CD4-positive, alpha-beta T cell treated with Interleukin-6 for 4 hours (primary cell): Measurements from ENCODE around the gene GNPDA1.

Source experiments
- DNase-seq: peaks from one replicate; pipeline ENCODE4 v3.0.0-alpha.2; 2020; ENCODE audit warnings: mixed read lengths

Gene GNPDA1

GRCh38 chr5:142020122-142020659 is 7.4 kb upstream of the GNPDA1 start:
- no peak for DNase-seq

GRCh38 chr5:142017832-142018427 is 5.1 kb upstream of the GNPDA1 start:
- DNase-seq: no peak

- peak; percentile 47 for DNase-seq
These were observed 3.7 kb upstream of the GNPDA1 start for GRCh38 chr5:142016556-142016955.

GRCh38 chr5:142015781-142016533 is 3.1 kb upstream of the GNPDA1 start:
- DNase-seq: peak; percentile 62

- peak; percentile 71 for DNase-seq
These were observed 2.2 kb upstream of the GNPDA1 start for GRCh38 chr5:142014911-142015584.

GRCh38 chr5:142013734-142014521 is 1.1 kb upstream of the GNPDA1 start:
- DNase-seq: no peak

- DNase-seq: peak; percentile 74
These were observed 541 bp downstream of the GNPDA1 start for GRCh38 chr5:142012186-142012785.

GRCh38 chr5:142011572-142012185 is 1.1 kb downstream of the GNPDA1 start:
- DNase-seq: no peak

GRCh38 chr5:142009886-142010285 is 2.9 kb downstream of the GNPDA1 start:
- DNase-seq: no peak

- DNase-seq: no peak
These were observed 4.0 kb downstream of the GNPDA1 start for GRCh38 chr5:142008813-142009212.

- DNase-seq: no peak
These were observed 5.6 kb downstream of the GNPDA1 start for GRCh38 chr5:142007237-142007544.

GRCh38 chr5:142006363-142007236 is 6.2 kb downstream of the GNPDA1 start:
- peak; percentile 37 for DNase-seq

GRCh38 chr5:142003266-142003800 is 9.5 kb downstream of the GNPDA1 start:
- no peak for DNase-seq

GRCh38 chr5:142000704-142001484 is 11.9 kb downstream of the GNPDA1 start:
- DNase-seq: peak; percentile 38

- no peak for DNase-seq
These were observed 12.7 kb downstream of the GNPDA1 start for GRCh38 chr5:142000173-142000572.

GRCh38 chr5:141997358-141997960 is 15.4 kb downstream of the GNPDA1 start:
- DNase-seq: no peak

- DNase-seq: no peak
These were observed 17.2 kb downstream of the GNPDA1 start for GRCh38 chr5:141995656-141996055.

- no peak for DNase-seq
These were observed 18.2 kb downstream of the GNPDA1 start for GRCh38 chr5:141994511-141995136.

GRCh38 chr5:141992349-141992963 is 20.4 kb downstream of the GNPDA1 start:
- DNase-seq: peak; percentile 89
